H1 (cell line): Measurements from ENCODE around the gene KIAA0586. TPM values are rescaled to one million over a fixed set of nuclear protein-coding genes. Genes with fewer than 3 reads are reported as not detected.

Source experiments
- CBX8 ChIP-seq: fragments of 300-800, 300-1000 bp; sonication (generic); IDR thresholded peaks from 2 replicates; pipeline ENCODE4 v1.7.1; 2016; ENCODE audit warnings: low read depth, low read length, borderline replicate concordance
- CHD2 ChIP-seq: IDR thresholded peaks from 2 replicates; pipeline ENCODE4 v1.6.1; 2012; ENCODE audit warnings: low read length, improper control_type of control experiment
- CHD7 ChIP-seq: fragments of 300-600 bp; sonication (generic); IDR thresholded peaks from 2 replicates; pipeline ENCODE4 v1.7.1; 2012; ENCODE audit warnings: low read length, moderate library complexity, mild to moderate bottlenecking, inconsistent platforms; ENCODE audit not compliant: insufficient replicate concordance
- EZH2 ChIP-seq: fragments of 200-600 bp; sonication (generic); IDR thresholded peaks from 2 replicates; pipeline ENCODE4 v1.7.1; 2012; ENCODE audit warnings: low read depth, mild to moderate bottlenecking, moderate library complexity, low read length, inconsistent platforms; ENCODE audit not compliant: severe bottlenecking
- JUND ChIP-seq: IDR thresholded peaks from 2 replicates; pipeline ENCODE4 v1.6.1; 2011; ENCODE audit warnings: mild to moderate bottlenecking, improper control_type of control experiment, low read length
- RFX5 ChIP-seq: IDR thresholded peaks from 2 replicates; pipeline ENCODE4 v1.6.1; 2011; ENCODE audit warnings: low read depth, low read length, improper control_type of control experiment, borderline replicate concordance
- RNF2 ChIP-seq: fragments of 200-900, 300-1000 bp; sonication (generic); IDR thresholded peaks from 2 replicates; pipeline ENCODE4 v1.7.1; 2016; ENCODE audit warnings: borderline replicate concordance, low read depth, mild to moderate bottlenecking, antibody characterized with exemption, low read length; ENCODE audit not compliant: poor library complexity, severe bottlenecking; ENCODE audit errors: missing control alignments
- SP4 ChIP-seq: IDR thresholded peaks from 2 replicates; pipeline ENCODE4 v1.6.1; 2012; ENCODE audit warnings: low read length, inconsistent platforms
- SUZ12 ChIP-seq: fragments of 200-600 bp; sonication (generic); IDR thresholded peaks from 2 replicates; pipeline ENCODE4 v1.6.1; 2012; ENCODE audit warnings: mild to moderate bottlenecking, inconsistent platforms, low read length, moderate library complexity, mixed read lengths
- TAF1 ChIP-seq: IDR thresholded peaks from 2 replicates; pipeline ENCODE4 v1.6.1; 2011; ENCODE audit warnings: mild to moderate bottlenecking, low read depth, low read length
- TBP ChIP-seq: IDR thresholded peaks from 2 replicates; pipeline ENCODE4 v1.6.1; 2011; ENCODE audit warnings: low read depth, low read length, improper control_type of control experiment
- TCF12 ChIP-seq: IDR thresholded peaks from 2 replicates; pipeline ENCODE4 v1.6.1; 2011; ENCODE audit warnings: low read depth, mild to moderate bottlenecking, low read length
- TEAD4 ChIP-seq: IDR thresholded peaks from 2 replicates; pipeline ENCODE4 v1.6.1; 2012; ENCODE audit warnings: low read depth, low read length, inconsistent platforms, mixed read lengths
- polyA plus RNA-seq, 7 experiments: library from polyadenylated mRNA; depleted of rRNA in 3 of 7; stranded (reverse) in 5 of 7; unstranded in 2 of 7; fragments of >200 nt in 5 of 7; fragments of 200-250 nt in 2 of 7; gene quantifications; 1 replicate in 5 of 7; 2 replicates in 1 of 7; 4 replicates in 1 of 7; pipeline versions ENCODE4 v1.2.1 to v1.2.3, GENCODE V29; 2011 to 2013; ENCODE audit warnings: missing spikeins in 2 of 7, mixed read lengths in 2 of 7
- total RNA-seq: library from RNA; stranded (reverse); fragmentation: NEBNext Ultra II Directional; extraction: Animal tissue kit (Norgen Biotek cat#: 25700); gene quantifications from 2 replicates; pipeline ENCODE4 v1.2.1, GENCODE V29; 2021

KIAA0586 gene
- total and polyA plus RNA-seq, 2 of the 8 experiments (the other 6 are each of a cell fraction or from before 2014, with no cell fraction given), result 7.2 to 24.8 TPM

GRCh38 chr14:58571256-58571655 is 143.7 kb downstream of the KIAA0586 start (continued):
- TF ChIP-seq CHD7 (no peak), TCF12 (no peak), JUND (no peak), RNF2 (no peak), EZH2 (no peak), TAF1 (no peak), CBX8 (no peak), TBP (no peak), TEAD4 (no peak), CHD2 (no peak), SP4 (no peak), RFX5 (no peak), SUZ12 (no peak)
